GM19397 (cell line): ENCODE results near the gene NTM.

Experiments
- ATAC-seq: cut with Tn5 transposase; IDR thresholded peaks from one replicate; pipeline ENCODE4 v1.9.1; 2021; ENCODE audit warnings: mild to moderate bottlenecking, moderate library complexity; ENCODE audit not compliant: unreplicated experiment

Gene NTM

GRCh38 chr11:132022285-132022684, 651.9 kb downstream of the NTM start:
- ATAC-seq, result no peak

- ATAC-seq, result no peak
These were observed 652.5 kb downstream of the NTM start for GRCh38 chr11:132022733-132023478.

GRCh38 chr11:132024587-132025295, 654.3 kb downstream of the NTM start:
- ATAC-seq, result no peak

- ATAC-seq, result no peak
These were observed 656.3 kb downstream of the NTM start for GRCh38 chr11:132026746-132027145.

GRCh38 chr11:132028380-132029240, 658.2 kb downstream of the NTM start:
- ATAC-seq, result peak; percentile 58

GRCh38 chr11:132030896-132031295, 660.5 kb downstream of the NTM start:
- no peak for ATAC-seq

- ATAC-seq, result no peak
These were observed 662.1 kb downstream of the NTM start for GRCh38 chr11:132032555-132032954.

- no peak for ATAC-seq
These were observed 662.6 kb downstream of the NTM start for GRCh38 chr11:132033051-132033450.

GRCh38 chr11:132035228-132035627, 664.8 kb downstream of the NTM start:
- ATAC-seq, result no peak

GRCh38 chr11:132035766-132036165, 665.4 kb downstream of the NTM start:
- ATAC-seq, result no peak

GRCh38 chr11:132036220-132036619, 665.8 kb downstream of the NTM start:
- no peak for ATAC-seq

- ATAC-seq, result no peak
These were observed 666.5 kb downstream of the NTM start for GRCh38 chr11:132036746-132037466.

- no peak for ATAC-seq
These were observed 667.0 kb downstream of the NTM start for GRCh38 chr11:132037467-132037862.

GRCh38 chr11:132037956-132038355, 667.5 kb downstream of the NTM start:
- no peak for ATAC-seq

GRCh38 chr11:132039521-132039920, 669.1 kb downstream of the NTM start:
- no peak for ATAC-seq

GRCh38 chr11:132042296-132042695, 671.9 kb downstream of the NTM start:
- ATAC-seq, result no peak

GRCh38 chr11:132043714-132044113, 673.3 kb downstream of the NTM start:
- ATAC-seq, result no peak

GRCh38 chr11:132045107-132045506, 674.7 kb downstream of the NTM start:
- no peak for ATAC-seq

GRCh38 chr11:132046288-132046865, 676.0 kb downstream of the NTM start:
- no peak for ATAC-seq

GRCh38 chr11:132047167-132047566, 676.8 kb downstream of the NTM start:
- no peak for ATAC-seq
